K562 (cell line): ENCODE measurements around the gene FAT2. TPM values are rescaled to one million over a fixed set of nuclear protein-coding genes. Genes with fewer than 3 reads are reported as not detected.

Source experiments
- ATAC-seq: fragments of 200-7000 bp; cut with Tn5 transposase; 3 replicates; pipeline ENCODE4 v1.9.1; 2020; ENCODE audit warnings: moderate library complexity
- BruUV-seq: library from RNA; stranded (reverse); fragments of 400-500 nt; replicated peaks from 2 replicates; lab custom pipeline; 2021; lab: Mats Ljungman, UMichigan
- CTCF ChIA-PET: fragments of 300-600 bp; formaldehyde crosslinking; extraction: SDS; loops from one replicate; lab custom pipeline; 2021; ENCODE audit warnings: low intra/inter-chr PET ratio; lab: Yijun Ruan, JAX
- POLR2A ChIA-PET: fragments of 300-600, 350-650 bp; sonication (Branson Sonifier 250); formaldehyde crosslinking; extraction: SDS; loops from one replicate; lab custom pipeline; 2021; ENCODE audit warnings: antibody characterized with exemption, inconsistent platforms; lab: Yijun Ruan, JAX
- DNase-seq, 4 experiments: peaks; one replicate each; pipeline versions ENCODE4 v3.0.0 to v3.0.0-alpha.2; 2011 to 2018; ENCODE audit warnings: low spot score in 3 of 4, mixed read lengths in 3 of 4; ENCODE audit errors: extremely low read depth in 1 of 4
- FAIRE-seq: peaks from 2 replicates; lab custom pipeline; 2011; peaks lifted over from hg19 to GRCh38; lab: Jason Lieb, UNC
- H2AFZ ChIP-seq: 2 replicates; pipeline ENCODE4 v1.6.0; 2011; ENCODE audit warnings: low read depth, low read length, control low read depth, inconsistent platforms
- H3K27ac ChIP-seq: fragments of 200-600 bp; 3 replicates; pipeline ENCODE4 v1.8.0; 2011; ENCODE audit warnings: low read depth, mild to moderate bottlenecking, control low read depth, inconsistent platforms, low read length, moderate library complexity, mixed read lengths; ENCODE audit errors: extremely low read depth
- H3K27me3 ChIP-seq, 2 experiments: fragments of 300-600 bp in 1 of 2; 2 replicates in 1 of 2; 3 replicates in 1 of 2; pipeline versions ENCODE4 v1.6.0 to v1.8.0; 2011; ENCODE audit warnings: inconsistent platforms in 2 of 2, low read length in 2 of 2, mild to moderate bottlenecking in 1 of 2, mixed read lengths in 1 of 2, moderate library complexity in 1 of 2; ENCODE audit not compliant: control insufficient read depth in 2 of 2, insufficient read depth in 2 of 2
- H3K36me3 ChIP-seq: fragments of 300-600 bp; 3 replicates; pipeline ENCODE4 v1.8.0; 2011; ENCODE audit warnings: mild to moderate bottlenecking, low read length, inconsistent platforms; ENCODE audit not compliant: control insufficient read depth, insufficient read depth
- H3K4me1 ChIP-seq, 2 experiments: fragments of 200-600 bp in 1 of 2; replicated peaks in 1 of 2; 2 replicates in 1 of 2; 3 replicates in 1 of 2; pipeline versions ENCODE4 v1.5.1 to v1.8.0; 2011; ENCODE audit warnings: inconsistent platforms in 2 of 2, low read length in 2 of 2, mild to moderate bottlenecking in 1 of 2, mixed read lengths in 1 of 2, moderate library complexity in 1 of 2; ENCODE audit not compliant: control insufficient read depth in 2 of 2, insufficient read depth in 2 of 2
- H3K4me2 ChIP-seq: 2 replicates; pipeline ENCODE4 v1.6.1; 2011; ENCODE audit warnings: low read length, control low read depth, inconsistent platforms, mixed read lengths; ENCODE audit not compliant: insufficient read depth
- H3K4me3 ChIP-seq: fragments of 200-600 bp; sonication (generic), shearing (Covaris generic); 2 replicates; pipeline ENCODE4 v1.5.1; 2016; ENCODE audit warnings: control low read depth, inconsistent platforms
- H3K79me2 ChIP-seq: fragments of 200-600 bp; 3 replicates; pipeline ENCODE4 v1.8.0; 2011; ENCODE audit warnings: low read length, inconsistent platforms; ENCODE audit not compliant: control insufficient read depth, insufficient read depth
- H3K9ac ChIP-seq, 2 experiments: 2 replicates each; pipeline versions ENCODE4 v1.6.0 to v1.6.1; 2011; ENCODE audit warnings: low read depth in 2 of 2, low read length in 2 of 2, control low read depth in 1 of 2, inconsistent platforms in 1 of 2, mild to moderate bottlenecking in 1 of 2, mixed read lengths in 1 of 2; ENCODE audit not compliant: insufficient read depth in 1 of 2
- H3K9me1 ChIP-seq: one replicate; pipeline ENCODE4 v1.6.0; 2011; ENCODE audit warnings: inconsistent platforms, mild to moderate bottlenecking, low read length, moderate library complexity; ENCODE audit not compliant: control insufficient read depth, insufficient read depth
- H3K9me3 ChIP-seq: replicated peaks from 2 replicates; pipeline ENCODE4 v1.5.1; 2011; ENCODE audit warnings: low read depth, low read length, inconsistent platforms; ENCODE audit not compliant: control insufficient read depth, insufficient read depth
- H4K20me1 ChIP-seq: replicated peaks from 2 replicates; pipeline ENCODE4 v1.6.1; 2011; ENCODE audit warnings: low read length, inconsistent platforms, mixed read lengths; ENCODE audit not compliant: control insufficient read depth, insufficient read depth
- HMG20A ChIP-seq: fragments of 450-650 bp; formaldehyde crosslinking; conservative IDR thresholded peaks from 2 replicates; pipeline ENCODE4 v1.4.0; 2020; ENCODE audit warnings: mild to moderate bottlenecking, mixed read lengths
- LARP7 ChIP-seq: fragments of 450-650 bp; IDR thresholded peaks from 2 replicates; pipeline ENCODE4 v1.6.1; 2016
- MCM2 ChIP-seq: fragments of 450-650 bp; IDR thresholded peaks from 2 replicates; pipeline ENCODE4 v1.6.1; 2017; ENCODE audit warnings: low read depth, mild to moderate bottlenecking
- NFE2 ChIP-seq: IDR thresholded peaks from 2 replicates; pipeline ENCODE4 v1.6.1; 2014; ENCODE audit warnings: antibody characterized with exemption, low read depth
- POLR3G ChIP-seq: IDR thresholded peaks from 2 replicates; pipeline ENCODE4 v1.6.1; 2011; ENCODE audit not compliant: insufficient read length, insufficient replicate concordance; ENCODE audit errors: extremely low read depth
- TEAD2 ChIP-seq: fragments of 450-650 bp; IDR thresholded peaks from 2 replicates; pipeline ENCODE4 v1.6.1; 2016; ENCODE audit warnings: missing genetic modification characterization, control low read depth, missing compliant biosample characterization
- U2AF1 ChIP-seq: fragments of 200-400 bp; formaldehyde crosslinking; optimal IDR thresholded peaks from 2 replicates; pipeline ENCODE3; 2017; ENCODE audit warnings: mild to moderate bottlenecking, low read depth, low read length, moderate library complexity
- ZC3H4 ChIP-seq: sonication (generic); formaldehyde crosslinking; IDR thresholded peaks from 2 replicates; pipeline ENCODE4 v1.9.0; 2021; ENCODE audit warnings: missing genetic modification reagents, borderline replicate concordance
- ZFP36 ChIP-seq: fragments of 150-350 bp; IDR thresholded peaks from 2 replicates; pipeline ENCODE4 v1.6.1; 2018; ENCODE audit warnings: low read length, low read depth; ENCODE audit not compliant: partially characterized antibody
- WGBS: fragments of 100-300 bp; shearing (Covaris generic); methylation state at CpG from one replicate; pipeline ENCODE4 v1.1.6; 2016; ENCODE audit warnings: low coverage, mixed read lengths; ENCODE audit not compliant: insufficient coverage; ENCODE audit errors: missing lambda C conversion rate; 5-methylcytosine and 5-hydroxymethylcytosine counted together
- in situ Hi-C: fragments of 300-500 bp; cut with MboI; formaldehyde crosslinking; loops from 4 replicates; pipeline ENCODE4 v1.15.0; 2018; ENCODE audit warnings: inconsistent platforms, mixed read lengths
- intact Hi-C: fragments of 100-400 bp; cut with micrococcal nuclease; formaldehyde crosslinking; loops from 2 replicates; pipeline ENCODE4 v1.14.2; 2022
- polyA plus RNA-seq, 8 experiments: library from polyadenylated mRNA; depleted of rRNA in 4 of 8; stranded (reverse) in 5 of 8; unstranded in 3 of 8; fragments of >200 nt; fragmentation: Nextera tagmentation in 2 of 8; fragmentation: Illumina TruSeq in 1 of 8; extraction: Ambion mirVana in 2 of 8; extraction: Trizol in 1 of 8; gene quantifications; 2 replicates each; pipeline versions ENCODE4 v1.2.1 to v1.2.3, GENCODE V29; 2011 to 2014; ENCODE audit warnings: inconsistent platforms in 1 of 8, missing spikeins in 1 of 8
- total RNA-seq, 7 experiments: library from RNA; depleted of rRNA in 6 of 7; stranded (reverse); fragments of >200 nt in 6 of 7; fragmentation: Illumina TruSeq in 2 of 7; extraction: Trizol in 2 of 7; gene quantifications; 2 replicates each; pipeline versions ENCODE4 v1.2.1 to v1.2.3, GENCODE V29; 2011 to 2021; ENCODE audit warnings: low replicate concordance in 1 of 7
- TF ChIP-seq, protein P1 (sequence below): fragments of 450-650 bp; IDR thresholded peaks from 2 replicates; pipeline ENCODE4 v1.6.1; 2016; ENCODE audit warnings: missing biosample characterization, missing genetic modification characterization
- TF ChIP-seq, protein P2 (sequence below): sonication (generic); formaldehyde crosslinking; IDR thresholded peaks from 2 replicates; pipeline ENCODE4 v1.8.0; 2022; ENCODE audit warnings: mild to moderate bottlenecking, missing genetic modification reagents, borderline replicate concordance
- TF ChIP-seq, protein P3 (sequence below): fragments of 150-350 bp; IDR thresholded peaks from 2 replicates; pipeline ENCODE4 v1.6.1; 2014; ENCODE audit warnings: low read depth, mild to moderate bottlenecking, low read length, borderline replicate concordance
- TF ChIP-seq, protein P4 (sequence below): fragments of 250-450 bp; sonication (Bioruptor Pico); IDR thresholded peaks from 2 replicates; pipeline ENCODE4 v1.8.0; 2021; ENCODE audit warnings: mild to moderate bottlenecking, moderate library complexity
- TF ChIP-seq, protein P5 (sequence below): fragments of 450-650 bp; IDR thresholded peaks from 2 replicates; pipeline ENCODE4 v1.6.1; 2017; ENCODE audit warnings: mild to moderate bottlenecking, moderate library complexity

FAT2 gene
- total and polyA plus RNA-seq, 9 of the 15 experiments (the other 6 are each of a cell fraction or from before 2014, with no cell fraction given) = not detected

DNA sequence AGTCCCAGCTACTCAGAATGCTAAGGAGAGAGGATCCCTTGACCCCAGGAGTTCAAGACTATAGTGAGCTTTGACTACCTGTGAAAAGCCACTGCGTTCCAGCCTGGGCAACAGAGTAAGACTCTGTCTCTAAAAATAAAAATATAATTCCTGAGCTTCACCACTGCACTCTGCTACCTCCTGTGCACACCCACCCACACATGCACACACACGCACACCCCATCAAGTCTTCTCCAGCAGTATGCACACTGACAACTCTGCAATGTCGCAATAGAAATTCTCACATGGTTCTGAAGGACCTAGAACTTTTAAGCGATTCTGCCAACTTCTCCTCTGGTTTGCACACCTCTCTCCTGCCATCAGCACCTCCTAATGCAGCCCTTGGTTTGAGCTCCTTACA lies 47.5 kb upstream of the FAT2 start:
- Histone ChIP-seq H3K4me2 (no peak overlapping the region), H3K79me2 (no peaks in the 10 kb centered on the region), H3K9ac (no peak overlapping the region), H3K27me3 (peaks cover 14 to 34% of the 10 kb centered on the region in 2 experiments; a peak in 3 of 5 replicates), H2AFZ (no peak overlapping the region), H3K36me3 (no peaks in the 10 kb centered on the region), H3K9me1 (no peaks in the 10 kb centered on the region), H3K27ac (no peak overlapping the region), H4K20me1 (no peaks in the 10 kb centered on the region; the same call in 1 of the 2 replicates), H3K9me3 (no peaks in the 10 kb centered on the region), H3K4me1 (no peaks in the 10 kb centered on the region), H3K4me3 (no peak overlapping the region)
- intact Hi-C loops = no loop called here
- in situ Hi-C loops = no loop called here
- DNase-seq (no peak), FAIRE-seq (no peak), ATAC-seq (no peak)
- CTCF ChIA-PET = no interaction called here
- 3% methylated on average over 4 of the region's 4 CpGs for WGBS
- no TSS peak for BruUV-seq
- TF ChIP-seq ZC3H4 (CRISPR knock-in tag) (no peak), U2AF1 (no peak), HMG20A (CRISPR knock-in tag) (no peak), LARP7 (no peak), POLR3G (no peak), NFE2 (no peak), MCM2 (no peak), TEAD2 (tag) (no peak), ZFP36 (no peak)
- TF ChIP-seq, protein P1, sequence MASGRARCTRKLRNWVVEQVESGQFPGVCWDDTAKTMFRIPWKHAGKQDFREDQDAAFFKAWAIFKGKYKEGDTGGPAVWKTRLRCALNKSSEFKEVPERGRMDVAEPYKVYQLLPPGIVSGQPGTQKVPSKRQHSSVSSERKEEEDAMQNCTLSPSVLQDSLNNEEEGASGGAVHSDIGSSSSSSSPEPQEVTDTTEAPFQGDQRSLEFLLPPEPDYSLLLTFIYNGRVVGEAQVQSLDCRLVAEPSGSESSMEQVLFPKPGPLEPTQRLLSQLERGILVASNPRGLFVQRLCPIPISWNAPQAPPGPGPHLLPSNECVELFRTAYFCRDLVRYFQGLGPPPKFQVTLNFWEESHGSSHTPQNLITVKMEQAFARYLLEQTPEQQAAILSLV = no peak
- TF ChIP-seq, protein P2, sequence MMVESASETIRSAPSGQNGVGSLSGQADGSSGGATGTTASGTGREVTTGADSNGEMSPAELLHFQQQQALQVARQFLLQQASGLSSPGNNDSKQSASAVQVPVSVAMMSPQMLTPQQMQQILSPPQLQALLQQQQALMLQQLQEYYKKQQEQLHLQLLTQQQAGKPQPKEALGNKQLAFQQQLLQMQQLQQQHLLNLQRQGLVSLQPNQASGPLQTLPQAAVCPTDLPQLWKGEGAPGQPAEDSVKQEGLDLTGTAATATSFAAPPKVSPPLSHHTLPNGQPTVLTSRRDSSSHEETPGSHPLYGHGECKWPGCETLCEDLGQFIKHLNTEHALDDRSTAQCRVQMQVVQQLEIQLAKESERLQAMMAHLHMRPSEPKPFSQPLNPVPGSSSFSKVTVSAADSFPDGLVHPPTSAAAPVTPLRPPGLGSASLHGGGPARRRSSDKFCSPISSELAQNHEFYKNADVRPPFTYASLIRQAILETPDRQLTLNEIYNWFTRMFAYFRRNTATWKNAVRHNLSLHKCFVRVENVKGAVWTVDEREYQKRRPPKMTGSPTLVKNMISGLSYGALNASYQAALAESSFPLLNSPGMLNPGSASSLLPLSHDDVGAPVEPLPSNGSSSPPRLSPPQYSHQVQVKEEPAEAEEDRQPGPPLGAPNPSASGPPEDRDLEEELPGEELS (CRISPR knock-in tag) = no peak
- TF ChIP-seq, protein P3, sequence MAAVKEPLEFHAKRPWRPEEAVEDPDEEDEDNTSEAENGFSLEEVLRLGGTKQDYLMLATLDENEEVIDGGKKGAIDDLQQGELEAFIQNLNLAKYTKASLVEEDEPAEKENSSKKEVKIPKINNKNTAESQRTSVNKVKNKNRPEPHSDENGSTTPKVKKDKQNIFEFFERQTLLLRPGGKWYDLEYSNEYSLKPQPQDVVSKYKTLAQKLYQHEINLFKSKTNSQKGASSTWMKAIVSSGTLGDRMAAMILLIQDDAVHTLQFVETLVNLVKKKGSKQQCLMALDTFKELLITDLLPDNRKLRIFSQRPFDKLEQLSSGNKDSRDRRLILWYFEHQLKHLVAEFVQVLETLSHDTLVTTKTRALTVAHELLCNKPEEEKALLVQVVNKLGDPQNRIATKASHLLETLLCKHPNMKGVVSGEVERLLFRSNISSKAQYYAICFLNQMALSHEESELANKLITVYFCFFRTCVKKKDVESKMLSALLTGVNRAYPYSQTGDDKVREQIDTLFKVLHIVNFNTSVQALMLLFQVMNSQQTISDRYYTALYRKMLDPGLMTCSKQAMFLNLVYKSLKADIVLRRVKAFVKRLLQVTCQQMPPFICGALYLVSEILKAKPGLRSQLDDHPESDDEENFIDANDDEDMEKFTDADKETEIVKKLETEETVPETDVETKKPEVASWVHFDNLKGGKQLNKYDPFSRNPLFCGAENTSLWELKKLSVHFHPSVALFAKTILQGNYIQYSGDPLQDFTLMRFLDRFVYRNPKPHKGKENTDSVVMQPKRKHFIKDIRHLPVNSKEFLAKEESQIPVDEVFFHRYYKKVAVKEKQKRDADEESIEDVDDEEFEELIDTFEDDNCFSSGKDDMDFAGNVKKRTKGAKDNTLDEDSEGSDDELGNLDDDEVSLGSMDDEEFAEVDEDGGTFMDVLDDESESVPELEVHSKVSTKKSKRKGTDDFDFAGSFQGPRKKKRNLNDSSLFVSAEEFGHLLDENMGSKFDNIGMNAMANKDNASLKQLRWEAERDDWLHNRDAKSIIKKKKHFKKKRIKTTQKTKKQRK = no peak
- TF ChIP-seq, protein P4, sequence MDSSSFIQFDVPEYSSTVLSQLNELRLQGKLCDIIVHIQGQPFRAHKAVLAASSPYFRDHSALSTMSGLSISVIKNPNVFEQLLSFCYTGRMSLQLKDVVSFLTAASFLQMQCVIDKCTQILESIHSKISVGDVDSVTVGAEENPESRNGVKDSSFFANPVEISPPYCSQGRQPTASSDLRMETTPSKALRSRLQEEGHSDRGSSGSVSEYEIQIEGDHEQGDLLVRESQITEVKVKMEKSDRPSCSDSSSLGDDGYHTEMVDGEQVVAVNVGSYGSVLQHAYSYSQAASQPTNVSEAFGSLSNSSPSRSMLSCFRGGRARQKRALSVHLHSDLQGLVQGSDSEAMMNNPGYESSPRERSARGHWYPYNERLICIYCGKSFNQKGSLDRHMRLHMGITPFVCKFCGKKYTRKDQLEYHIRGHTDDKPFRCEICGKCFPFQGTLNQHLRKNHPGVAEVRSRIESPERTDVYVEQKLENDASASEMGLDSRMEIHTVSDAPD (CRISPR knock-in tag) = no peak
- TF ChIP-seq, protein P5, sequence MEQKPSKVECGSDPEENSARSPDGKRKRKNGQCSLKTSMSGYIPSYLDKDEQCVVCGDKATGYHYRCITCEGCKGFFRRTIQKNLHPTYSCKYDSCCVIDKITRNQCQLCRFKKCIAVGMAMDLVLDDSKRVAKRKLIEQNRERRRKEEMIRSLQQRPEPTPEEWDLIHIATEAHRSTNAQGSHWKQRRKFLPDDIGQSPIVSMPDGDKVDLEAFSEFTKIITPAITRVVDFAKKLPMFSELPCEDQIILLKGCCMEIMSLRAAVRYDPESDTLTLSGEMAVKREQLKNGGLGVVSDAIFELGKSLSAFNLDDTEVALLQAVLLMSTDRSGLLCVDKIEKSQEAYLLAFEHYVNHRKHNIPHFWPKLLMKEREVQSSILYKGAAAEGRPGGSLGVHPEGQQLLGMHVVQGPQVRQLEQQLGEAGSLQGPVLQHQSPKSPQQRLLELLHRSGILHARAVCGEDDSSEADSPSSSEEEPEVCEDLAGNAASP = no peak
- POLR2A ChIA-PET = interaction anchor here (0.5 to 0.9 kb wide), 3 partner anchors 28 to 89 kb away, joined by 3 to 5 read pairs (median 3); no protein-coding TSS in a partner anchor
